GM23338 (cell line): ENCODE results near the gene KCNQ5. TPM values are rescaled to one million over a fixed set of nuclear protein-coding genes. Genes with fewer than 3 reads are reported as not detected.

Source experiments
- ATAC-seq: fragments of 200-7000 bp; cut with Tn5 transposase; 3 replicates; pipeline ENCODE4 v1.9.1; 2020
- DNase-seq: peaks from one replicate; pipeline ENCODE4 v3.0.0-alpha.2; 2015; ENCODE audit warnings: low spot score
- H2AFZ ChIP-seq: fragments of 200-600 bp; sonication (generic); 2 replicates; pipeline ENCODE4 v1.8.0; 2016; ENCODE audit warnings: antibody characterized with exemption, mild to moderate bottlenecking, moderate library complexity
- H3F3A ChIP-seq: fragments of 200-600 bp; sonication (generic); replicated peaks from 2 replicates; pipeline ENCODE4 v1.8.0; 2017; ENCODE audit warnings: antibody characterized with exemption, mixed run types, low read depth
- H3K27ac ChIP-seq: fragments of 200-600 bp; sonication (generic); 2 replicates; pipeline ENCODE4 v1.6.1; 2016; ENCODE audit warnings: low read depth
- H3K27me3 ChIP-seq: fragments of 200-600 bp; sonication (generic); 2 replicates; pipeline ENCODE4 v1.8.0; 2016; ENCODE audit warnings: mild to moderate bottlenecking, mixed run types, moderate library complexity; ENCODE audit not compliant: insufficient read depth
- H3K36me3 ChIP-seq: fragments of 200-600 bp; sonication (generic); 2 replicates; pipeline ENCODE4 v1.8.0; 2016; ENCODE audit warnings: mild to moderate bottlenecking; ENCODE audit not compliant: insufficient read depth
- H3K4me1 ChIP-seq: fragments of 200-600 bp; sonication (generic); 2 replicates; pipeline ENCODE4 v1.8.0; 2016; ENCODE audit warnings: mild to moderate bottlenecking, moderate library complexity; ENCODE audit not compliant: insufficient read depth
- H3K4me2 ChIP-seq: fragments of 200-600 bp; sonication (generic); 2 replicates; pipeline ENCODE4 v1.7.1; 2017; ENCODE audit warnings: mixed run types
- H3K4me3 ChIP-seq: fragments of 200-600 bp; sonication (generic); 2 replicates; pipeline ENCODE4 v1.6.1; 2016; ENCODE audit warnings: mixed run types
- H3K79me2 ChIP-seq: fragments of 200-600 bp; sonication (generic); replicated peaks from 2 replicates; pipeline ENCODE4 v1.8.0; 2017; ENCODE audit warnings: mild to moderate bottlenecking; ENCODE audit not compliant: insufficient read depth
- H3K9me2 ChIP-seq: fragments of 200-600 bp; sonication (generic); 2 replicates; pipeline ENCODE4 v1.8.0; 2017; ENCODE audit not compliant: insufficient read depth
- H4K20me1 ChIP-seq: fragments of 200-600 bp; sonication (generic); replicated peaks from 2 replicates; pipeline ENCODE4 v1.8.0; 2017; ENCODE audit warnings: mild to moderate bottlenecking; ENCODE audit not compliant: insufficient read depth
- H3K27ac Mint-ChIP-seq: 2 replicates; pipeline ENCODE4 v1.8.0; 2020; ENCODE audit warnings: inconsistent platforms, mild to moderate bottlenecking, moderate library complexity, mixed read lengths
- H3K27me3 Mint-ChIP-seq: 3 replicates; pipeline ENCODE4 v1.8.0; 2022; ENCODE audit warnings: low read depth, mild to moderate bottlenecking, moderate library complexity, mixed read lengths, inconsistent platforms; ENCODE audit not compliant: insufficient read depth, poor library complexity
- H3K36me3 Mint-ChIP-seq: 3 replicates; pipeline ENCODE4 v1.8.0; 2021; ENCODE audit warnings: low read depth, mild to moderate bottlenecking, inconsistent platforms, moderate library complexity, mixed read lengths
- H3K4me1 Mint-ChIP-seq: 3 replicates; pipeline ENCODE4 v1.8.0; 2020; ENCODE audit warnings: mild to moderate bottlenecking, inconsistent platforms, mixed read lengths
- H3K4me3 Mint-ChIP-seq: 3 replicates; pipeline ENCODE4 v1.8.0; 2021; ENCODE audit warnings: moderate library complexity, mild to moderate bottlenecking, inconsistent platforms, mixed read lengths
- H3K9me3 Mint-ChIP-seq: 3 replicates; pipeline ENCODE4 v1.8.0; 2020; ENCODE audit warnings: moderate library complexity, mild to moderate bottlenecking, inconsistent platforms, mixed read lengths
- ETS1 ChIP-seq: IDR thresholded peaks from 2 replicates; pipeline ENCODE4 v1.6.1; 2016; ENCODE audit warnings: antibody characterized with exemption
- POLR2AphosphoS5 ChIP-seq: IDR thresholded peaks from 2 replicates; pipeline ENCODE4 v1.6.1; 2016; ENCODE audit warnings: antibody characterized with exemption, low read depth
- ZNF114 ChIP-seq: fragments of 250-450 bp; sonication (Bioruptor Pico); IDR thresholded peaks from 2 replicates; pipeline ENCODE4 v1.5.0; 2020; ENCODE audit warnings: mild to moderate bottlenecking, moderate library complexity
- ZNF462 ChIP-seq: fragments of 250-450 bp; sonication (Bioruptor Pico); IDR thresholded peaks from 2 replicates; pipeline ENCODE4 v1.5.0; 2020; ENCODE audit warnings: mild to moderate bottlenecking, moderate library complexity
- polyA plus RNA-seq: library from polyadenylated mRNA; unstranded; fragments of >200 nt; fragmentation: Nextera tagmentation; extraction: Ambion mirVana; gene quantifications from 2 replicates; pipeline ENCODE4 v1.2.1, GENCODE V29; 2016
- total RNA-seq: library from RNA; depleted of rRNA; stranded (reverse); fragments of >200 nt; shearing (Covaris generic); gene quantifications from 2 replicates; pipeline ENCODE4 v1.2.3, GENCODE V29; 2014
- TF ChIP-seq, protein P1 (sequence below), 2 experiments: fragments of 200-600 bp in 1 of 2; sonication (generic) in 1 of 2; conservative IDR thresholded peaks; 2 replicates each; pipeline versions ENCODE4 v1.5.1 to v1.6.1; 2016 to 2017; ENCODE audit warnings: antibody characterized with exemption in 2 of 2, low read depth in 2 of 2, mild to moderate bottlenecking in 2 of 2, moderate library complexity in 1 of 2

The KCNQ5 gene
- total and polyA plus RNA-seq, 2 experiments from 2014 or later = 0.68 to 0.87 TPM

- TF ChIP-seq ZNF462 (CRISPR knock-in tag) (no peak), ZNF114 (CRISPR knock-in tag) (no peak), POLR2AphosphoS5 (no peak)
Measured at GRCh38 chr6:72916298-72916697, 294.4 kb downstream of the KCNQ5 start (continued).

GRCh38 chr6:72916906-72917305 lies 295.0 kb downstream of the KCNQ5 start:
- Histone ChIP-seq H3K4me1 (no peaks in the 10 kb centered on the region), H3K4me3 (no peak overlapping the region), H2AFZ (no peak overlapping the region), H3K27me3 (no peaks in the 10 kb centered on the region), H4K20me1 (no peaks in the 10 kb centered on the region), H3K36me3 (no peaks in the 10 kb centered on the region), H3K4me2 (no peak overlapping the region), H3K27ac (no peak overlapping the region), H3F3A (no peaks in the 10 kb centered on the region), H3K9me2 (no peaks in the 10 kb centered on the region), H3K79me2 (no peaks in the 10 kb centered on the region)
- Mint-ChIP-seq H3K4me1 (no peaks in the 10 kb centered on the region), H3K4me3 (no peak overlapping the region), H3K27me3 (no peaks in the 10 kb centered on the region), H3K9me3 (no peaks in the 10 kb centered on the region), H3K36me3 (no peaks in the 10 kb centered on the region), H3K27ac (no peak overlapping the region)
- DNase-seq = no peak
- TF ChIP-seq, protein P1, sequence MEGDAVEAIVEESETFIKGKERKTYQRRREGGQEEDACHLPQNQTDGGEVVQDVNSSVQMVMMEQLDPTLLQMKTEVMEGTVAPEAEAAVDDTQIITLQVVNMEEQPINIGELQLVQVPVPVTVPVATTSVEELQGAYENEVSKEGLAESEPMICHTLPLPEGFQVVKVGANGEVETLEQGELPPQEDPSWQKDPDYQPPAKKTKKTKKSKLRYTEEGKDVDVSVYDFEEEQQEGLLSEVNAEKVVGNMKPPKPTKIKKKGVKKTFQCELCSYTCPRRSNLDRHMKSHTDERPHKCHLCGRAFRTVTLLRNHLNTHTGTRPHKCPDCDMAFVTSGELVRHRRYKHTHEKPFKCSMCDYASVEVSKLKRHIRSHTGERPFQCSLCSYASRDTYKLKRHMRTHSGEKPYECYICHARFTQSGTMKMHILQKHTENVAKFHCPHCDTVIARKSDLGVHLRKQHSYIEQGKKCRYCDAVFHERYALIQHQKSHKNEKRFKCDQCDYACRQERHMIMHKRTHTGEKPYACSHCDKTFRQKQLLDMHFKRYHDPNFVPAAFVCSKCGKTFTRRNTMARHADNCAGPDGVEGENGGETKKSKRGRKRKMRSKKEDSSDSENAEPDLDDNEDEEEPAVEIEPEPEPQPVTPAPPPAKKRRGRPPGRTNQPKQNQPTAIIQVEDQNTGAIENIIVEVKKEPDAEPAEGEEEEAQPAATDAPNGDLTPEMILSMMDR (conservative IDR thresholded peaks at IDR 0.05; ENCODE audit: low read depth in 2 of 2) = no peak
- TF ChIP-seq ZNF114 (CRISPR knock-in tag) (no peak), ETS1 (no peak), POLR2AphosphoS5 (no peak)
- no peak for ATAC-seq
